ENCODE results near the gene UGT1A10.

UGT1A10 gene

GRCh38 chr2:233680361-233681045 lies 44.3 kb downstream of the UGT1A10 start:
- no peak for DNase-seq (ENCODE audit: low spot score)
- in situ Hi-C loops (cut with MboI; ENCODE audit: low sequenced_read_pairs, unreplicated experiment), result no loop called here
- TF ChIP-seq CTCF (IDR thresholded peaks at IDR 0.05; ENCODE audit: borderline replicate concordance, control extremely low read depth, extremely low read depth, insufficient read depth, missing control alignments), result no peak

GRCh38 chr2:233681521-233682099 lies 45.4 kb downstream of the UGT1A10 start, which contains the start of gene UGT1A7:
Gene UGT1A7 (plus strand): TSS chr2:233681901. CDS start chr2:233681938, 37 bp downstream.
- in situ Hi-C loops (cut with MboI; ENCODE audit: low sequenced_read_pairs, unreplicated experiment), result no loop called here
- no peak for TF ChIP-seq CTCF (IDR thresholded peaks at IDR 0.05; ENCODE audit: borderline replicate concordance, control extremely low read depth, extremely low read depth, insufficient read depth, missing control alignments)
- DNase-seq (ENCODE audit: low spot score), result no peak

- no peak for DNase-seq (ENCODE audit: low spot score)
- no peak for TF ChIP-seq CTCF (IDR thresholded peaks at IDR 0.05; ENCODE audit: borderline replicate concordance, control extremely low read depth, extremely low read depth, insufficient read depth, missing control alignments)
- in situ Hi-C loops (cut with MboI; ENCODE audit: low sequenced_read_pairs, unreplicated experiment), result no loop called here
These were observed 48.4 kb downstream of the UGT1A10 start for GRCh38 chr2:233684640-233685039.

- in situ Hi-C loops (cut with MboI; ENCODE audit: low sequenced_read_pairs, unreplicated experiment), result no loop called here
- no peak for TF ChIP-seq CTCF (IDR thresholded peaks at IDR 0.05; ENCODE audit: borderline replicate concordance, control extremely low read depth, extremely low read depth, insufficient read depth, missing control alignments)
- DNase-seq (ENCODE audit: low spot score), result no peak
These were observed 50.7 kb downstream of the UGT1A10 start for GRCh38 chr2:233686928-233687327.

GRCh38 chr2:233688341-233688740 lies 52.1 kb downstream of the UGT1A10 start:
- in situ Hi-C loops (cut with MboI; ENCODE audit: low sequenced_read_pairs, unreplicated experiment), result no loop called here
- no peak for TF ChIP-seq CTCF (IDR thresholded peaks at IDR 0.05; ENCODE audit: borderline replicate concordance, control extremely low read depth, extremely low read depth, insufficient read depth, missing control alignments)
- no peak for DNase-seq (ENCODE audit: low spot score)

GRCh38 chr2:233689031-233689430 lies 52.8 kb downstream of the UGT1A10 start:
- no peak for TF ChIP-seq CTCF (IDR thresholded peaks at IDR 0.05; ENCODE audit: borderline replicate concordance, control extremely low read depth, extremely low read depth, insufficient read depth, missing control alignments)
- DNase-seq (ENCODE audit: low spot score), result no peak
- in situ Hi-C loops (cut with MboI; ENCODE audit: low sequenced_read_pairs, unreplicated experiment), result no loop called here
